Peyer's patch (tissue), 4 donors: ENCODE measurements around the gene GPATCH3.

ENCODE experiments used
- POLR2A ChIP-seq, 2 donors: fragments of 450-650 bp; IDR thresholded peaks; one replicate each; pipeline ENCODE4 v1.5.1; 2017; ENCODE audit warnings: antibody characterized with exemption in 2 of 2, mild to moderate bottlenecking in 2 of 2, moderate library complexity in 2 of 2
- TF ChIP-seq, protein P1 (sequence below), 6 experiments: fragments of 450-650 bp in 4 of 6; fragments of 200-600 bp in 2 of 6; sonication (generic) in 1 of 6; IDR thresholded peaks; one replicate each; pipeline ENCODE4 v1.5.1; 2017 to 2019; ENCODE audit warnings: antibody characterized with exemption in 6 of 6, mild to moderate bottlenecking in 3 of 6, moderate library complexity in 1 of 6

DNA sequence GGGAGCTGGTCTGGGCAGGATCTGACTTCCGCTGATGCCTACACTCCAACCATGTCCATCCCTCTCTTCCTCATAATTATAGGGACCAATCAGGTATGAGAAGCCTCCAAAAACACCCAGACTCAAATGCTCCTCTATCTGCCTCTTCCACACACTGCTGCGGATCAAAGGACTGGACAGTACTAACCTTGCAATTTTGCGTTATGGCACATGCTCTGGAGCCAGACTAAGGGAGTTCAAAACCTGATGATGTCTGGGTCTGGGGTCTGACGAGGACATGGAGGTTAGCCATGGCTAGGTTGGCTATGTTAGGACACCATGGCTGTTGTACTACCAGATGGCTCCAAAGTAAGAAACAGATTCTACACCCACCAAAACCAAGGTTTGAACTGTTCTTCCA is 20.5 kb downstream of the GPATCH3 start:
- TF ChIP-seq, protein P1, sequence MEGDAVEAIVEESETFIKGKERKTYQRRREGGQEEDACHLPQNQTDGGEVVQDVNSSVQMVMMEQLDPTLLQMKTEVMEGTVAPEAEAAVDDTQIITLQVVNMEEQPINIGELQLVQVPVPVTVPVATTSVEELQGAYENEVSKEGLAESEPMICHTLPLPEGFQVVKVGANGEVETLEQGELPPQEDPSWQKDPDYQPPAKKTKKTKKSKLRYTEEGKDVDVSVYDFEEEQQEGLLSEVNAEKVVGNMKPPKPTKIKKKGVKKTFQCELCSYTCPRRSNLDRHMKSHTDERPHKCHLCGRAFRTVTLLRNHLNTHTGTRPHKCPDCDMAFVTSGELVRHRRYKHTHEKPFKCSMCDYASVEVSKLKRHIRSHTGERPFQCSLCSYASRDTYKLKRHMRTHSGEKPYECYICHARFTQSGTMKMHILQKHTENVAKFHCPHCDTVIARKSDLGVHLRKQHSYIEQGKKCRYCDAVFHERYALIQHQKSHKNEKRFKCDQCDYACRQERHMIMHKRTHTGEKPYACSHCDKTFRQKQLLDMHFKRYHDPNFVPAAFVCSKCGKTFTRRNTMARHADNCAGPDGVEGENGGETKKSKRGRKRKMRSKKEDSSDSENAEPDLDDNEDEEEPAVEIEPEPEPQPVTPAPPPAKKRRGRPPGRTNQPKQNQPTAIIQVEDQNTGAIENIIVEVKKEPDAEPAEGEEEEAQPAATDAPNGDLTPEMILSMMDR (IDR thresholded peaks at IDR 0.05), result no peak
- TF ChIP-seq POLR2A (IDR thresholded peaks at IDR 0.05), result no peak
